C4-2B (cell line): ENCODE data around the gene USP35.

Source experiments
- CTCF ChIP-seq: fragments of 450-650 bp; conservative IDR thresholded peaks from 2 replicates; pipeline ENCODE4 v1.5.1; 2017; ENCODE audit warnings: mild to moderate bottlenecking
- ZFX ChIP-seq: fragments of 450-650 bp; IDR thresholded peaks from 2 replicates; pipeline ENCODE4 v1.6.1; 2017

- no peak for TF ChIP-seq CTCF
- TF ChIP-seq ZFX = no peak
Observed at GRCh38 chr11:78207532-78208256, 19.0 kb downstream of the USP35 start.
